Nephron progenitor cell (in vitro differentiated cells): ENCODE results near the gene SDHD.
A peak's percentile ranks its signal among the peaks of the same experiment; 100 is the strongest.
"Not testable (repeated sequence)": the region's sequence is repeated elsewhere in the genome, so short reads cannot be mapped to it uniquely, and the experiment has no call there.

ENCODE experiments used
- DNase-seq: peaks from one replicate; pipeline ENCODE4 v3.0.0; 2021
- H3K27ac Mint-ChIP-seq: 2 replicates; pipeline ENCODE4 v1.8.0; 2021; ENCODE audit warnings: mild to moderate bottlenecking, moderate library complexity, mixed read lengths
- H3K27me3 Mint-ChIP-seq: 2 replicates; pipeline ENCODE4 v1.8.0; 2021; ENCODE audit warnings: mild to moderate bottlenecking, low read depth, mixed read lengths; ENCODE audit not compliant: poor library complexity
- H3K36me3 Mint-ChIP-seq: 2 replicates; pipeline ENCODE4 v1.8.0; 2021; ENCODE audit warnings: low read depth, mixed read lengths
- H3K4me1 Mint-ChIP-seq: 2 replicates; pipeline ENCODE4 v1.8.0; 2021; ENCODE audit warnings: mixed read lengths
- H3K4me3 Mint-ChIP-seq: 2 replicates; pipeline ENCODE4 v1.8.0; 2021; ENCODE audit warnings: mild to moderate bottlenecking, moderate library complexity, mixed read lengths
- H3K9me3 Mint-ChIP-seq: 2 replicates; pipeline ENCODE4 v1.8.0; 2021; ENCODE audit warnings: mild to moderate bottlenecking, moderate library complexity, mixed read lengths
- TF ChIP-seq, protein P1 (sequence below): fragments of 200-600 bp; sonication (generic); IDR thresholded peaks from 2 replicates; pipeline ENCODE4 v1.5.0; 2021; ENCODE audit warnings: antibody characterized with exemption

Gene SDHD

GRCh38 chr11:112086422-112087191, at the start of gene SDHD, which contains the start of gene TIMM8B:
TSS of gene SDHD (plus strand) at chr11:112086873. CDS start at chr11:112086908, 35 bp downstream.
TSS of gene TIMM8B (minus strand) at chr11:112086756. CDS start at chr11:112086723, 33 bp downstream.
- H3K27ac Mint-ChIP-seq, result peak within 1 kb of the TSS; percentile 96
- DNase-seq, result peak; percentile 95
- TF ChIP-seq, protein P1, sequence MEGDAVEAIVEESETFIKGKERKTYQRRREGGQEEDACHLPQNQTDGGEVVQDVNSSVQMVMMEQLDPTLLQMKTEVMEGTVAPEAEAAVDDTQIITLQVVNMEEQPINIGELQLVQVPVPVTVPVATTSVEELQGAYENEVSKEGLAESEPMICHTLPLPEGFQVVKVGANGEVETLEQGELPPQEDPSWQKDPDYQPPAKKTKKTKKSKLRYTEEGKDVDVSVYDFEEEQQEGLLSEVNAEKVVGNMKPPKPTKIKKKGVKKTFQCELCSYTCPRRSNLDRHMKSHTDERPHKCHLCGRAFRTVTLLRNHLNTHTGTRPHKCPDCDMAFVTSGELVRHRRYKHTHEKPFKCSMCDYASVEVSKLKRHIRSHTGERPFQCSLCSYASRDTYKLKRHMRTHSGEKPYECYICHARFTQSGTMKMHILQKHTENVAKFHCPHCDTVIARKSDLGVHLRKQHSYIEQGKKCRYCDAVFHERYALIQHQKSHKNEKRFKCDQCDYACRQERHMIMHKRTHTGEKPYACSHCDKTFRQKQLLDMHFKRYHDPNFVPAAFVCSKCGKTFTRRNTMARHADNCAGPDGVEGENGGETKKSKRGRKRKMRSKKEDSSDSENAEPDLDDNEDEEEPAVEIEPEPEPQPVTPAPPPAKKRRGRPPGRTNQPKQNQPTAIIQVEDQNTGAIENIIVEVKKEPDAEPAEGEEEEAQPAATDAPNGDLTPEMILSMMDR, result no peak
- peaks cover 50% of the 10 kb centered on the region for H3K4me1 Mint-ChIP-seq
- no peaks in the 10 kb centered on the region for H3K27me3 Mint-ChIP-seq
- peak within 1 kb of the TSS; percentile 100 for H3K4me3 Mint-ChIP-seq
- H3K36me3 Mint-ChIP-seq, result peaks cover 79% of the 10 kb centered on the region
- no peaks in the 10 kb centered on the region for H3K9me3 Mint-ChIP-seq

DNA sequence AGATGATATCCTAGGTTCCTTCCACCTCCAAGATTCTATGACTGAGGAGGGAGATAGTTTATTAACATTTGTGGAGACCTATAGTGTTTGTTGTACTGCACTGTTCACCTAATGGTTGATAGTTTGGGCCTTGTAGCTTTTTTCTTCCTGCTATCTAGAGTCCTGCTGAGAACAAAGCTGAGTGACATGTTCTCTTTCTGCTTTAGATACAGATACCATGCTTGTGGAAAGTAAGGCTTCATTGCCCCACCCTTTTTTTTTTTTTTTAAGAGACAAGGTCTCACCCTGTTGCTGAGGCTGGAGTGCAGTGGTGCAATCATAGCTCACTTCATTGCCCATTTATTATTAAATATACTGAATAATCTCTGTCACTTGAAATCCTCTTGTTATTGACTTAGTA, 49.1 kb upstream of the SDHD start:
- no peaks in the 10 kb centered on the region for H3K27me3 Mint-ChIP-seq
- DNase-seq, result no peak
- TF ChIP-seq, protein P1, result no peak
- no peaks in the 10 kb centered on the region for H3K4me1 Mint-ChIP-seq
- no peaks in the 10 kb centered on the region for H3K9me3 Mint-ChIP-seq
- H3K27ac Mint-ChIP-seq, result no peak overlapping the region
- H3K4me3 Mint-ChIP-seq, result no peak overlapping the region
- H3K36me3 Mint-ChIP-seq, result peaks cover 82% of the 10 kb centered on the region

DNA sequence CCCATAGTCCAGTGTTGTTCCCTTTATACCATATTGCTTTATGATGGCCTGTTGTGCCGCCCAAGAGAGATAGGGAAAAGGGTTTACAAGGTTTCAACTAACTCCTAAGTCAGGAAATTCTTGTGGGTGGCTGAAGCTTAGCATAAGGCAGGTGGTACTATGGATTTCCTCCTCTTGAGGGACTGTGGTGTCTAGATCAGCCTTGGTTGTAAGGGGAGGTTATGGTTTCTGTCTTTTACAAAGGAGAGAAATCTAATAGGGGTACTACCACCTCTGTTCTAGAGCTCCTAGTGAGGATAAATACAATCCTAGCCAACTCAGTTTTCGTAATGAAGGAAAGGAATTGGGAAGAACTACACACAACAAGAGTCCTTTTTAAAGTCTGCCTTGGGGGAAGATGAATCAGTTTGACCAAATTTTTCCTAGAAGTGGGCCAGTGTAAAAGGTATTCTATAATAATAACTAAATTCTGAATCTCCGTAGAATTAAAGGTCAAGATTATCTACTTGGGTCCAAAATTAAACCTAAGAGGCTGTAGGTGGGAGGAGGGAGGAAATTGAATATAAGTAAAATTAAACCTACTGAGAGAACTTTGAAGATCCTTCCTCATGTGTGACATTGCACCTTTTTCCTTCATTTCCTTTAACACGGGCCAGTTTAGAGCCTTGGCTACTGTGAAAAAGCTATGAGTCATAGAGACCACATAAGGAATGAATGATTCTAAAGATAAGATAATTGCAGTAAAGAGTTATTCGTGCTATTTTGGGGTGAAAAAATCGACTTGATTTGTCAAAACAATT, 44.3 kb upstream of the SDHD start:
- TF ChIP-seq, protein P1, result no peak
- DNase-seq, result no peak
- H3K36me3 Mint-ChIP-seq, result peaks cover 90% of the 10 kb centered on the region
- no peak overlapping the region for H3K4me3 Mint-ChIP-seq
- no peaks in the 10 kb centered on the region for H3K4me1 Mint-ChIP-seq
- H3K27ac Mint-ChIP-seq, result no peak overlapping the region
- peaks cover 15% of the 10 kb centered on the region for H3K9me3 Mint-ChIP-seq
- H3K27me3 Mint-ChIP-seq, result peaks cover 1% of the 10 kb centered on the region

DNA sequence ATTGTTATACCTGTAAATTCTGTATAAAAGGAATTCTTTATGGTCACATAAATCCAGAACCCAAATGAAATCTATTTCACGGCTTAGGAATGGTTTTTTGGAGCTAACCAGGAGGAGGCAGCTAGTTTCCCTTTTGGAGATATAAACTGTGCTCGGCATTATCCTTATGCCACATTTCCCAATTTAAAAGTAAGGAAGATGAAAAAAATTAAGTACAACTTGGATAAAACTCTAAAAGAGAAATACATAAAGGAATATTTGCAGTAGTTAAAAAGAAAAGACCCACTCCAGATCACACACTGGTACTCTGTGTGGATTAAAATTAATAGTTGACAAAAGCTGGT, 43.7 kb upstream of the SDHD start:
- peaks cover 19% of the 10 kb centered on the region for H3K9me3 Mint-ChIP-seq
- no peaks in the 10 kb centered on the region for H3K4me1 Mint-ChIP-seq
- H3K27ac Mint-ChIP-seq, result no peak overlapping the region
- TF ChIP-seq, protein P1, result no peak
- H3K36me3 Mint-ChIP-seq, result peaks cover 90% of the 10 kb centered on the region
- peaks cover 3% of the 10 kb centered on the region for H3K27me3 Mint-ChIP-seq
- DNase-seq, result no peak
- H3K4me3 Mint-ChIP-seq, result no peak overlapping the region

DNA sequence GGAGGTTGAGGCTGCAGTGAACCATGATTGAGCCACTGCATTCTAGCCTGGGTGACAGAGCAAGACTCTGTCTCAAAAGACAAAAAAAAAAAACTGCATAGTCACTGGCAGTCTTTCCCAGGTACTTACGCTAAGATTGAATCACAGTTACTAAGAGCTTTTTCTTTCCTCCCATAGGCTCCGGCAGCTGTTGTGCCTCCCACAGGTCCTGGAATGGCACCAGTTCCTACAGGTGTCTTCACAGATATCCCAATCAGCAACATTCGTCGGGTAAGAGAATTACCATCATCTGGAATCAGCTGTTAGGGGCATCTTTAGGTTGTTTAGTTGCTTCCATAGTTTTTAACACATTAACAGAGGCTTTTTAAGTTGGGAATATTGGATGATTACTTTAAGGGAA, 41.7 kb upstream of the SDHD start:
- no peaks in the 10 kb centered on the region for H3K4me1 Mint-ChIP-seq
- H3K27ac Mint-ChIP-seq, result no peak overlapping the region
- H3K4me3 Mint-ChIP-seq, result no peak overlapping the region
- H3K9me3 Mint-ChIP-seq, result peaks cover 29% of the 10 kb centered on the region
- peaks cover 3% of the 10 kb centered on the region for H3K27me3 Mint-ChIP-seq
- DNase-seq, result no peak
- TF ChIP-seq, protein P1, result no peak
- H3K36me3 Mint-ChIP-seq, result peaks cover 93% of the 10 kb centered on the region

DNA sequence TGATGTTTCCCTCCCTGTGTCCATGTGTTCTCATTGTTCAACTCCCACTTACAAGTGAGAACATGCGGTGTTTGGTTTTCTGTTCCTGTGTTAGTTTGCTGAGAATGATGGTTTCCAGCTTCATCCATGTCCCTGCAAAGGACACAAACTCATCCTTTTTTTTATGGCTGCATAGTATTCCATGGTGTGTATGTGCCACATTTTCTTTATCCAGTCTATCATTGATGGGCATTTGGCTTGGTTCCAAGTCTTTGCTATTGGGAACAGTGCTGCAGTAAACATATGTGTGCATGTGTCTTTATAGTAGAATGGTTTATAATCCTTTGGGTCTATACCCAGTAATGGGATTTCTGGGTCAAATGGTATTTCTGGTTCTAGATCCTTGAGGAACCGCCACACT, 40.0 kb upstream of the SDHD start:
- not testable (repeated sequence) for H3K4me3 Mint-ChIP-seq

DNA sequence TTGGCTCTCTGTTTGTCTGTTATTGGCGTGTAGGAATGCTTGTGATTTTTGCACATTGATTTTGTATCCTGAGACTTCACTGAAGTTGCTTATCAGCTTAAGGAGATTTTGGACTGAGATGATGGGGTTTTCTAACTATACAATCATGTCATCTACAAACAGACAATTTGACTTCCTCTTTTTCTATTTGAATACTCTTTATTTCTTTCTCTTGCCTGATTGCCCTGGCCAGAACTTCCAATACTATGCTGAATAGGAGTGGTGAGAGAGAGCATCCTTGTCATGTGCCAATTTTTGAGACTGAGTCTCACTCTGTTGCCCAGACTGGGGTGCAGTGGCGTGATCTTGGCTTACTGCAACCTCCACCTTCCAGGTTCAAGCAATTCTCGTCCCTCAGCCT, 38.4 kb upstream of the SDHD start:
- H3K27me3 Mint-ChIP-seq, DNase-seq, H3K4me1 Mint-ChIP-seq, H3K4me3 Mint-ChIP-seq: not testable (repeated sequence)
- Mint-ChIP-seq H3K36me3 (peaks cover 94% of the 10 kb centered on the region), H3K9me3 (peaks cover 29% of the 10 kb centered on the region), H3K27ac (peak overlapping the region; percentile 15)

More for the DNA sequence above, 40.0 kb upstream of the SDHD start:
- Mint-ChIP-seq H3K36me3 (peaks cover 96% of the 10 kb centered on the region), H3K9me3 (peaks cover 29% of the 10 kb centered on the region)
- H3K27ac Mint-ChIP-seq, H3K4me1 Mint-ChIP-seq, H3K27me3 Mint-ChIP-seq, DNase-seq: not testable (repeated sequence)
